ENCODE results near the gene FAM136A. TPM values are rescaled to one million over a fixed set of nuclear protein-coding genes. Genes with fewer than 3 reads are reported as not detected.
"Not testable (repeated sequence)": the region's sequence is repeated elsewhere in the genome, so short reads cannot be mapped to it uniquely, and the experiment has no call there.

The FAM136A gene
- total and polyA plus RNA-seq, 7 donors, result 14.1 to 74.5 (median 26.7) TPM

GRCh38 chr2:70304498-70304897 lies 2.6 kb upstream of the FAM136A start:
- H3K9me3 ChIP-seq, result no peaks in the 10 kb centered on the region
- H3K4me1 ChIP-seq, result peaks cover 7% of the 10 kb centered on the region
- intact Hi-C loops (cut with DNase I), result loop anchor here (5.0 kb wide), 2 partner anchors 313 to 392 kb away; no protein-coding TSS in a partner anchor
- no peak overlapping the region for H3K27ac ChIP-seq
- no peak overlapping the region for H3K4me3 ChIP-seq
- no peak for DNase-seq
- H3K36me3 ChIP-seq (ENCODE audit: insufficient read depth in 1 of 2, low read depth in 1 of 2), result peaks cover 3 to 12% of the 10 kb centered on the region in 2 donors
- H3K27me3 ChIP-seq (ENCODE audit: insufficient read depth in 3 of 3, low read length in 2 of 3), result no peaks in the 10 kb centered on the region
- 45 to 54% (median 54%) methylated on average over 4 of the region's 4 CpGs for WGBS, 3 donors
- ATAC-seq, result no peak
- no peak for TF ChIP-seq CTCF (IDR thresholded peaks at IDR 0.05)

GRCh38 chr2:70303186-70303585 lies 1.3 kb upstream of the FAM136A start:
- intact Hi-C loops (cut with DNase I), result loop anchor here (1.0 to 5.0 kb wide), 3 partner anchors 314 to 391 kb away; no protein-coding TSS in a partner anchor
- H3K9me3 ChIP-seq, result no peaks in the 10 kb centered on the region
- ATAC-seq (no peak), DNase-seq (no peak)
- no peak for TF ChIP-seq CTCF (IDR thresholded peaks at IDR 0.05)
- peaks cover 3 to 25% of the 10 kb centered on the region in 2 donors for H3K36me3 ChIP-seq (ENCODE audit: insufficient read depth in 1 of 2, low read depth in 1 of 2)
- H3K4me1 ChIP-seq, result peaks cover 7% of the 10 kb centered on the region
- no peak overlapping the region for H3K4me3 ChIP-seq
- no peaks in the 10 kb centered on the region for H3K27me3 ChIP-seq (ENCODE audit: insufficient read depth in 3 of 3, low read length in 2 of 3)
- H3K27ac ChIP-seq, result no peak overlapping the region
- WGBS, 3 donors, result 93 to 96% (median 93%) methylated on average over 3 of the region's 3 CpGs

GRCh38 chr2:70302195-70302546 lies 304 bp upstream of the FAM136A start:
- Histone ChIP-seq H3K27ac (peak overlapping the region; percentile 88), H3K36me3 (ENCODE audit: insufficient read depth in 1 of 2, low read depth in 1 of 2) (peaks cover 3 to 36% of the 10 kb centered on the region in 2 donors), H3K4me3 (peak overlapping the region; percentile 100)
- H3K27me3 ChIP-seq (ENCODE audit: insufficient read depth in 3 of 3, low read length in 2 of 3); ATAC-seq; DNase-seq; H3K4me1 ChIP-seq; H3K9me3 ChIP-seq: not testable (repeated sequence)
- intact Hi-C loops (cut with DNase I), result loop anchor here (5.0 kb wide), 2 partner anchors 315 to 390 kb away; no protein-coding TSS in a partner anchor
- 36 to 37% (median 37%) methylated on average over 11 of the region's 11 CpGs for WGBS, 3 donors

- DNase-seq (no peak), ATAC-seq (peak in 2 of 4 donors; percentile 3 to 4)
- Histone ChIP-seq H3K4me1 (peaks cover 7% of the 10 kb centered on the region), H3K27ac (peak overlapping the region; percentile 88), H3K4me3 (peak overlapping the region; percentile 100), H3K27me3 (ENCODE audit: insufficient read depth in 3 of 3, low read length in 2 of 3) (no peaks in the 10 kb centered on the region), H3K36me3 (ENCODE audit: insufficient read depth in 1 of 2, low read depth in 1 of 2) (peaks cover 3 to 49% of the 10 kb centered on the region in 2 donors), H3K9me3 (no peaks in the 10 kb centered on the region)
- 24 to 36% (median 28%) methylated on average over 10 of the region's 10 CpGs for WGBS, 3 donors
- intact Hi-C loops (cut with DNase I), result loop anchor here (5.0 kb wide), 2 partner anchors 316 to 389 kb away; no protein-coding TSS in a partner anchor
- no peak for TF ChIP-seq CTCF (IDR thresholded peaks at IDR 0.05)
Measured at GRCh38 chr2:70300771-70301343, 1.0 kb downstream of the FAM136A start.

- H3K27ac ChIP-seq; DNase-seq; H3K9me3 ChIP-seq; intact Hi-C loops (cut with DNase I); H3K27me3 ChIP-seq (ENCODE audit: insufficient read depth in 3 of 3, low read length in 2 of 3); ATAC-seq; H3K4me3 ChIP-seq: not testable (repeated sequence)
- H3K4me1 ChIP-seq, result peaks cover 14% of the 10 kb centered on the region
- whole genome bisulfite sequencing, 3 donors, result 80 to 93% (median 92%) methylated on average over 3 to 4 of the region's 4 CpGs
- peaks cover 3 to 49% of the 10 kb centered on the region in 2 donors for H3K36me3 ChIP-seq (ENCODE audit: insufficient read depth in 1 of 2, low read depth in 1 of 2)
Measured at GRCh38 chr2:70297828-70298227, 4.0 kb downstream of the FAM136A start.

Measured in psoas muscle (tissue), 8 donors.